GM18861 (cell line): Measurements from ENCODE around the gene GPN2.
"Not testable (repeated sequence)": the region's sequence is repeated elsewhere in the genome, so short reads cannot be mapped to it uniquely, and the experiment has no call there.

Source experiments
- ATAC-seq: cut with Tn5 transposase; IDR thresholded peaks from one replicate; pipeline ENCODE4 v1.9.1; 2021; ENCODE audit not compliant: unreplicated experiment

The GPN2 gene

DNA sequence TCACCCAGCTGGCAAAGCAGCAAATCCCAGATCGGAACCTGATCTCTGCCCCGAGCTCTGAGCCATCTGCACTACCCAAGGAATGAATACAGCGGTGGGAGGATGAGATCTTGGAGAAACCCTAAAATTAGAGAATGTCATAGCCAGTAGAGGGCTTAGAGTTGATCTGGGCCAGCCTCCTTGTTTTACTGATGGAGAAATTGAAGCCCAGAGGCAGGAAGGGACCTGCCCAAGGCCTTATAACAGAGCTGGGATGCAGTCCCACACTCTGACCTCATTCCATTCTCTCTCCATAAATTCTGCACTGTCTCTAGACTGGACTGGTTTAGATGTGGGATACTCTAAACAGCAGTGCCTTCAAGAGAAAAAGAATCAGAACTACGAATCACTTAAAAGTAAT lies 31.9 kb downstream of the GPN2 start:
- no peak for ATAC-seq

DNA sequence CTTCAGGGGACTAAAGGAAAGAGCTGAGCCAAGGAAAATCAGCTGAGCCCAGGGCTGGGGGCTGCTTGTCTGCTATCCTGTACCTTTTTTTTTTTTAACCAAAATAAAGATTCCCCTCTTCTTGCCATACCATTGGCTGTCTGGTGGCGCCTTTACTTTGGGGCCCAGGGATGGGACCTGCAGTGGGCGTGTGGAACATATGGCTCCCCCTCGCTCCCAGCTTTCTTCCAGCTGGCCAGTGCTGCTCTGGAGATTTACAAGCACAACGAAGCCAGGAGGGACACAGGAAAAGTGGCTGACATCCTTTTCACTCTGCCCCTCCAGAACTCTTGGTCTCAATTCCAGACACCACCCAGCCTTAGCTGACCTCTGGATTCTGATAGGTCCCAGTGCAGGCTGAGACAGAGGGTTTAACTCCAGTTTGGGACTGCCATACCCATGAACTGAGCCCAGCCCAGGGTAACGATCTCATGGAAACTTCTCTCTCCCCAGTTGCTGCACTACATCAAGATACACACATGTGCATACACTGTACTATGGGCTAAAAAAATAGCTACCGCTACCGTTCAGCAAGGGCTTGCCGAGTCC lies 32.5 kb downstream of the GPN2 start:
- ATAC-seq = no peak

DNA sequence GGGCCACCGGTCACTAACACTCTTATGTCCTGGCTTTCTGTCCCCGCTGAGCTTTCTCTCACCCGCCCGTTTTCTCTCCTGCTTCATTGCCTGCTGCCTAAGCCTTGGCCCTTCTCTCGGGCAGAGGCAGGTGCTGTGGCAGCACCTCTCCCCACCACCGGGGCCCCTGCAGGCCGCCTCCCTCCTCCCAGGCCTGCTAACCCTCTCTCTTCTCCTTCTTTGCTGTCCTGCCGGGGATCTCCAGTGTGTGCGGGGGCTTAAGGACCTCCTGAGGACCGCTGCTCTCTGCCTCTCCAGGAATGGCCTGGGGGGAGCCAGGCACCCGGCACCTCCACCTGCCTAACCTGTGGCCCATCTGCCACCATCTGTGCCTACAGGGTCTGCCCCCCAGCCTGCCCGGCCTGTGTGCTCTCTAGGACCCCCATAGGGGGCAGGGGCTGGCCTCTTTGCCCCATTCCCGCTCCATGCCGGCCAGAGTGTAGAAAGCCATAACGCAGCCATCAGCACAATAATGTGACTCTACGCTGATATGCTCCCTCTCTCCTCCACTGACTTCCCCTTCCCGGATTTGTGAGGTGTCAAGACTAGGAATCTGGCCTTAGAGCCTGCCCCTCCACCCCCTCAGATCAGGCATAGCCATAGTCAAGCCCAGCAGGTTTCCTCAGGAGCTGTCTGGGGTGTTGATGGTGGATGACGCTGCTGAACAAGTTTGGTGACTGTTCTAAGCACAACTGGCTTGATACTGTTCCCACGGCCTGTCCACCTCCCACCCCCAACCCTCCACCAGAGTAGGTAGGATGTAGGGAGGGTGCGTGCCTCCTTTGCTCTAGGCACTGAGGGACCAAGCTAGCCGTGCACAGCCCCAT lies 33.2 kb downstream of the GPN2 start:
- ATAC-seq = no peak

DNA sequence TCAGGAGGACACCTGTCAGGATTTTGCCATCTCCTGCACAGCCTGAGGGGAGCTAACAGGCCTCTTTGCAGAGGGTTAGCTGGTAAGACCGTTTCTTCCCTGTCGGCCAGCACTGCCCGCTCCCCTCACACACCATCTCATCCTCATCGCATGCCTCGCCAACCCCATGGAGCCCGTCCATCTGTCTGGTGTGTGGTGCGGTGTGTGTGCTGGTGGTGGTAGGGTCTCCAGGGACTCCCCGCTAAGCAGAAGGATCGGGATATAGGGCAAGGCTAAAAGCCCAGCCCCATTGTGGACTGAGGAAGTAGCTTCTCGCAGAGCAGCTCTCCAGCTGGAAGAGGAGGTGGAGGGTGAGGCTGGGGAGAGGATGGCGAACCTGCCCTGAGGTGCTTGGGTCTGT lies 33.9 kb downstream of the GPN2 start:
- ATAC-seq = no peak

DNA sequence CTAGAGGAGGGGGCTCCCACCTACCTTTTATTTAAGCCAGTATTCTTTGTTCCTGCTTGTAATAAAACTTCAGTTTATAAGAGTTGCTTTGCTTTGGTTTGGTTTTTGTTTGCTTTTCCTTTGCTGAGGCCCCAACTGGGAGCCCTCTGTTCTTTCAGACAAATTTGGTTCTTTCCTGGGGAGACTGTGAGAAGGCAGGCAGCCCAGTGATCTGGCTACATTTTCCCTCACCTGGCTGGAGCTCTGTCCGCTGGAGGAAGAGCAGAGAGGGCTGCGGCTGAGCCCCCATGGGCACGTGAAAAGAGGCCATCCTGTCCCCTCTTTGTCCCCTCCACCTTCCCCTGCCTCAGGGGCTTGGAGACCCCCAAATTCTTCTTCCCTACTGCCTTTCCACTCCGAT lies 34.4 kb downstream of the GPN2 start:
- no peak for ATAC-seq

DNA sequence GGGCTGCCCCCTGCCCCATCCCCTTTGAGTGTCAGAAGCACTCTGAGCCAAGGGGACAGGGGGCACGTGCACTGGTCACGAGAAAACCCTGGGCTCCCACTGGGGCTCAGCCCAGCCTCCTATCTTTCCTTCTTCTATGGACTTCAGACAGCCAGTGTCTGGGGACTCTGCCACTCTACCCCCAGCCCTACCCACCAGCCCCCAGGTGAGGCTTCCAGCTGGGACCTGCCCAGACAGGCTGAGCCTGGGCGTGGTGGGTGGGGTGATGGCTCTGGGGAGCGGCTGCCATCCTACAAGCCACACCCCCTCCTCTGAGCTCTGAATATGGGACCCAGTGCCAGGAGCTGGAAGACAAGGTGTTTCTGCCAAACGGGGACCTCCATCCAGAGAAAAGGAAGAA lies 35.2 kb downstream of the GPN2 start:
- no peak for ATAC-seq

DNA sequence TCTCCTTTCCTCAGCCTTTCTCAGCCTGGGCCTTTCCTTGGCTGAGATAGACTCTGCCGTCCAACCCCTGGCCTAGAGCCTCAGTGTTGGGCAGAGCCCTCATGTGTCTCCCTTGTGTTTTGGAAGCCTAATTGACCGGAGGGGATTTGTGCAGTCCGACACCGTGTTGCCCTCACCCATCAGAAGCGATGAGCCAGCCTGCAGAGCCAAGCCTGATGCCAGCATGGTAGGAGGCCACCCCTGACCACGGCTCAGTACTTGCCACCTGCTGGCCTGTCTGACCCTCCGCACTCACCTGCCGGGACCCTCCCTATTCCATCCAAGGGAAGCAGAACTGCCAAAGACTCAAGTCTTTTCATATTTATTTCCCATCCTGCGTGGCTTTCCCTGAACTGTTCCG lies 36.5 kb downstream of the GPN2 start:
- ATAC-seq = no peak

DNA sequence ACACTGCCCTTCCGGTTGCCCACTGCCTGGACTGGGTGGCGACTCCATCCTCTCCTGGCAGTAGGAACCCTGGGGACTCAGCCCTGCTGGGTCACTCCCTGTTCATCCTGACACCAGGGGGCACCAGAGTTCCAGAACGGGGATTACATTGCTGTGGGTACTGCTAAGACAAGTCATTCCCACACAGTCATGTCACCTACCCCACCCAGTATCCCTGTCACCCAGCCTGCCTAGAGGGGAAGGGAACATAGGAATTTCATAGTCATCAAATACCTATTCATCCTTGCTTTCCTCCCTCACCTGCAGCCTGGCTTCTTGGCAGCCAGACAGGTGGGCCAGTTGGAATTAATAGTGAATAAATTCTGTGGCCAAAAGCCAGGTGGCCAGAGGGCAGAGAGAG lies 36.9 kb downstream of the GPN2 start:
- ATAC-seq = no peak

DNA sequence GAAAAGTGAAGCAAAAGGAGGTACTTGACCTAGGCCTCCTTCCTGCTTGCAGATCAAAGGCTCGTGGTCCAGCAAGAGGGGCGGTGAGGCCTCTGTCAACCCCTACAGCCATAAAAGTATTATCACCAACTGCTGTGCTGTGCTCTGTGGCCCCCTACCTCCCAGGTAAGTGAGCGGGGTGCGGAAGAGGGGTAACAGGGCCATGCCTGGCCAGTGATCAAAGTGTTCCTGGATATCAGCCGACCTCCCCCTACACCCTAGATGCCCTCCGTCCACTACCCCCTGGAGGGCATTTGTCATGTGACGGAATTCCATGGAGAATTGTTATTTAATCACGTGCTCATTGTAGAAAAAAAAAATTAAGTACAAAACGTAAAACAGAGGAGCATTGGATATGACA lies 37.4 kb downstream of the GPN2 start:
- no peak for ATAC-seq

DNA sequence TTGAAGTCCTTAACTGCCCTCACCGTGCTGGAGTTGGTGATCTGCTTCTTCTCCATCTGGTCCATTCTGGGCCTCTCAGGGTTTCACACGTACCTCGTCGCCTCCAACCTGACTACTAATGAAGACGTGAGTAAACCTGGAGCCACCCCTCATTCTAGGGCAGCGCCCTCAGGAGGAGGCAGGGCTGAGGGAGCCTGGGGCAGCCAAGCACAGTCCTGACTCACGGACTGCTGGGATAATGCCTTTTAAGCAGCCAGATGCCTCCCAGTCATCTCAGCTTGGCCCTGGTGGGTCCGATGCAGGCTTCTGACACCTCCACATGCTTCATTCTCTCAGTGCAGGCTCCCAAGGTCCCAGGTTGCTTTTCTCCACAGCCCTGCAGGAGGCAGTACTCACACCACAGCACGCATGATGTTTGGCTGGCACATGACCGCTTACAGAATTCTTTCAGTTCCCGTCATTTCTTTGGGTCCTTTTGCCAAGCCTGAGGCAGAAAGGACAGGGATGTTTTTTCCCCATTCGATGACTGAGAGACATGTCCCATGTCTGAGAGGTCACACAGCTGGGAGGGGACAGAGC lies 38.9 kb downstream of the GPN2 start:
- ATAC-seq = no peak

DNA sequence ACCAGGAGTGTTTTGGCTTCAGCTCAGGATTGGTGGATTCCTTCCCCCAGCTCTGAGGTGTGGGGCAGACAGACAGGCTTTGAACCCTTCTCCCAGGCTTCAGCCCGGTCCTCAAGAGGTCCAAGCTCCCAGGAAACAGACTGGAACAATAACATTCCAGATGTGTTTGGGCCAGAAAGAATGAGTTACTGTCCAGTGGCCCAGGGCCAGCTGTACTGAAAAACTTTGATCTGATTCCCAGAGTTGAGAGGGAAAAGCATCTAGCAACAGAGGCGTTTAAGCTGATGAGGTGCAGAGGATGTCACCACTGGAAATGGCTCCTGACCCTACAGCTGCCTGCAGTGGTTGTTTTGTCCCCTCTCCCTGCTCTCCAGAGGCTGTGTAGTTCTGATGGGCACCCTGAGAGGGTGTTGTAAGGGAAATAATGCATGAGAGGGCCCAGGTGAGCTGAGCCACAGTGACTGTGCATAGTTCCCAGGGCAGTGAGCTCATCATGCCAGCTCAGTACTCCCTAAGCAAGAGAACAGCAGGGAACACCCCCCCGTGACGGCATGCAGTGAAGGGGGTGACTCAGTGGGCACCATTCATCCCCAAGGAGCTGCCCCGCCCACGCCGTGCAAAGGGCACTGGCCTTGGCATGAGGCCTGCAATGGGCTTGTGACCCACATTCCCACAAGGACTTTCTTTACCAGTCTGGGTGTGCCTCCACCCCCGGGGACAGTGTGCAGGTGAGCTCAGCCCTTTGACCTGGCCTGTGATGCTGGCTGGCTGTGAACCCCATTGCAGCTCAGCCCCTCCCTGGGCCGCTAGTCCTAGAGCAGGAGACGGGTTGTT lies 40.9 kb downstream of the GPN2 start:
- ATAC-seq = no peak

DNA sequence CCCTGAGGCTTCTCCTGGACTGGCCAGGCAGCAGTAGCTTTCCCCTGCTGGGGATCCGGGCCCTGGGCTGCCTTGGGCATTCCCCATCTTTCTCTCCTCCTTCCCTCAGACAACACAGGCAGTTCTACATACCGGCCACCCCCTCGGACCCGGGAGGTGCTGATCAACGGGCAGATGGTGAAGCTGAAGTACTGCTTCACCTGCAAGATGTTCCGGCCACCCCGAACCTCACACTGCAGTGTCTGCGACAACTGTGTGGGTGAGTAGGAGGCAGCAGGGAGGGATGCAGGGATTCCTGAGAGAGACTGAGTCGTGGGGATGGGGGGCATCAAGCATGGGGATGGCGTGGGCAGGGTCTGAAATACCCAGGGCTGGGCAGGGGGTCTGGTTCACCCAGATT lies 41.6 kb downstream of the GPN2 start:
- no peak for ATAC-seq

DNA sequence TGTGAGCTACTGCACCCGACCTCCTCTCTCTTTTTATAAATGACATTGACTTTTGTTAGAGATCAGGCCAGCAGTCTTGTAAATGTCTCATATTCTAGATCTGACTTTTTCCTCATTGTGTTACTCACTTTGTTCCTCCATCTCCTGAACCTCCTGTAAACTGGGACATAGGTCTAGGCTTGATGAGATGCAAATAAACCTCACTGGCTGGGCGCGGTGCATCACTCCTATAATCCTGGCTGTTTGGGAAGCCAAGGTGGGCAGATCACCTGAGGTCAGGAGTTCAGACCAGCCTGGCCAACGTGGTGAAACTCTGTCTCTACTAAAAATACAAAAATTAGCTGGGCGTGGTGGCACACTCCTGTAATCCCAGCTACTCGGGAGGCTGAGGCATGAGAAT lies 42.3 kb downstream of the GPN2 start:
- ATAC-seq = not testable (repeated sequence)

DNA sequence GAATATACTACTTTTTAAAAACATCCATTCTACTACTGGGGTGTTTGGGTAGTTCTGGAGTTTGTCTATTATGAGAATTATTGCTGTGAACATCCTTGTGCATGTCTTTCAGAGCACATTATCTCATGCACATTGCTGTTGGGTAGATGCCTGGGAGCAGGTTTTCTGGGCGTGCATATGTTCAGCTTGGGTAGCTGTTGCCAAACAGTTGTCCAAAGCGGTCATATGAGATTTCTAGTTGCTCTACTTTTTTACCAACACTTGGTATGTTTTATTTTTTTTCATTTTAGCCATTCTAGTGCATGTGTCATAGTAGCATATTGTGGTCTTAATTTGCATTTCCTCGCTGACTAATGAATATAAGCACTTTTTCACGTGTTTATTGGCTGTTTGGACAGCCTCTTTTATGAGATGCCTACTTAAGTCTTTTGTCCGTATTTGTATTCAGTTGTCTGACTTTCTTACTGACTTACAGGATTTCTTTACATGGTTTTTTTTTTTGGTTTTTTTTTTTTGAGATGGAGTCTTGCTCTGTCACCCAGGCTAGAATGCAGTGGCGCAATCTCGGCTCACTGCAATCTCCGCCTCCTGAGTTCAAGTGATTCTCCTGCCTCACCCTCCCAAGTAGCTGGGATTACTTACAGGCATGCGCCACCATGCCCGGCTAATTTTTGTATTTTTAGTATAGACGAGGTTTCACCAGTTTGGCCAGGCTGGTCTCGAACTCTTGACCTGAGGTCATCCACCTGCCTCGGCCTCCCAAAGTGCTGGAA lies 45.5 kb downstream of the GPN2 start:
- no peak for ATAC-seq

DNA sequence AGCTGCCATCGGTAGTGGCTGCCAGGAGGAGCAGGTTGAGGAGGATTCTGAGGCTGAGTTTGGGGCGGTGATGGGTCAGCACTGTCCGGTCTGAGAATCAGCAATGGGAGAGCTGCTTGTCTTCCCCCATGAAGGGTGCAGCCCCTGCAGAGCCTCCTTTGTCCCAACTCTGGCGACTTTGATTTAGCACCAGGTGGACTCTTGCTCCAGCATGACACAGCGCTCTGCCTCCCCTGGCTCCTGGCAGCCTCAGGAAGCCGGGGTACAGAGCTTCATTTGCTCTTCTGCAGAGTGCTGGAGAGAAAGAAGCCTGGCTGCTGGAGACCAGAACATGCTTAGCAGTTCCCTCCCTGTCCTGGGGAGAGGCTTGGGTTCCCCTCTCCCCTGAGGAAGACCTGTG lies 50.3 kb downstream of the GPN2 start:
- no peak for ATAC-seq

DNA sequence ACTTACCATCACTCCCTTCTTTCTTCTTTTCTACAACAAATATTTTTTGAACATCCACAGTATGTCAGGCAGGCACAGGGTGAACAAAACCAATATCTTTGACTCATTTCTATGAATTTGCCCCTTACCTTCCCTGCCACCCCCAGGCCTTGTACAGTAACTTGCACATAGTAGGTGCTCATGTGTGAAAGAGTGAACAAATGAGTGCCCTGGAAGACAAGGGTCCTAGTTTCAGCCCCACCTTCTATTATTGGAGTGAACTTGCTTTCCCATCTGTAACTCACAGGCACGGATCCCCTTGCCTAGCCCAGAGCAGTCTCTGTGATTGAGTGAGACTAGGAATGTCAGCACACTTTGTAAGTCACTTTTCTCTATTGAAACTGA lies 50.8 kb downstream of the GPN2 start:
- no peak for ATAC-seq

DNA sequence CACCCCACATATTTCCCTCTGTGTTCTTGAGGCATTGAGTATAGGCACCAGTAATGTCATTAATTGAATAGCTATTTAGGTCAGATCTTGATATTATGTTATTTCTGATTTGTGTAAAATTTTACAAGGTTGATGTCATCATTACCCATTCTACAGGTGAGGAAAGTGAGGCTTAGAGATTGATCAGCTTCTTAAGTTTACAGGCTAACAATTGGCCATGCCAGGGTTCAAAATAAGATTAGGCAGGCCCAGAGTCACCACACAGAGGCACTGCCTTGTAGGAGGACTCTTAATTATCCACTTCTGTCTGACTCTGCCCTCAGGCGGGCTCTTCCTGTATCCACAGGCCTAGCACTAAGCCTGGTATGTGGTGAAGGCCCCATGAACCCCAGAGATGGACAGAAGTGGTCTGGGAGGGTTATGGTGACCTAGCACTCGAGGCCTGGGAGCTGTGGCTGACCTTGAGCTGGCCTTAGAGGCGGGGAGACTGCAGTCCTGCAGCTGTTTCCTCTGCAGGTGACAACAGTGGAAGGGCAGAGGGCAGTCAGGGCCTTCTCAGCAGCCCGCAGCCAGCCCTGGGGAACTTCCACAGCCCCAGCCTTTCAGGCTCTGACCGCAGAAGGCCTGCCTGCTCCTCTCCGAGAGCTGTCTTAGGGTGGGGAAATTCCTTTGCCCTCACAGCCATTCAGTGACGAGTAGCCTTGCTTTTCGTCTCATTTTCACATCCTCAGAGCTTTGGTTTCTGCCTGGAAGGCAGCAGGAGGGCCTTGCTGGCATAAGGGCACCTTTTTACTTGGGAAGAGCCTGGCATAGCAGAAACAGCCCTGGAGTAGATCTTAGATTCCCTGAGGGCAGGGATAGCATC lies 51.4 kb downstream of the GPN2 start:
- peak; percentile 84 for ATAC-seq

DNA sequence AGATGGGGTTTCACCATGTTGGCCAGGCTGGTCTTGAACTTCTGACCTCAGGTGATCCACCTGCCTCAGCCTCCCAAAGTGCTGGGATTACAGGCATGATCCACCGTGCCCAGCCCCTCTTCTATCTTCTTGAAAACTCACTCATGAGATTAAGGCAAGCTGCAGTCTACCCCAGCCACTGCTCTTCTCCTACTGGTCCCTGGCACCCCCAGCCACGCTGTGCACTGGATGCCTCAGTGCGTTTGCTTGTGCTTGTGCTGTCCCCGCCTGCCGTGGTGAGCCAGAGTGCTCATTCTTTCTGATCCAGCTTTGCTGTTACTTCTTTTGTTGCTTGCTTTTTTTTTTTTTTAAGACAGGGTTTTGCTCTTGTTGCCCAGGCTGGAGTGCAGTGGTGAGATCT lies 52.4 kb downstream of the GPN2 start:
- not testable (repeated sequence) for ATAC-seq

DNA sequence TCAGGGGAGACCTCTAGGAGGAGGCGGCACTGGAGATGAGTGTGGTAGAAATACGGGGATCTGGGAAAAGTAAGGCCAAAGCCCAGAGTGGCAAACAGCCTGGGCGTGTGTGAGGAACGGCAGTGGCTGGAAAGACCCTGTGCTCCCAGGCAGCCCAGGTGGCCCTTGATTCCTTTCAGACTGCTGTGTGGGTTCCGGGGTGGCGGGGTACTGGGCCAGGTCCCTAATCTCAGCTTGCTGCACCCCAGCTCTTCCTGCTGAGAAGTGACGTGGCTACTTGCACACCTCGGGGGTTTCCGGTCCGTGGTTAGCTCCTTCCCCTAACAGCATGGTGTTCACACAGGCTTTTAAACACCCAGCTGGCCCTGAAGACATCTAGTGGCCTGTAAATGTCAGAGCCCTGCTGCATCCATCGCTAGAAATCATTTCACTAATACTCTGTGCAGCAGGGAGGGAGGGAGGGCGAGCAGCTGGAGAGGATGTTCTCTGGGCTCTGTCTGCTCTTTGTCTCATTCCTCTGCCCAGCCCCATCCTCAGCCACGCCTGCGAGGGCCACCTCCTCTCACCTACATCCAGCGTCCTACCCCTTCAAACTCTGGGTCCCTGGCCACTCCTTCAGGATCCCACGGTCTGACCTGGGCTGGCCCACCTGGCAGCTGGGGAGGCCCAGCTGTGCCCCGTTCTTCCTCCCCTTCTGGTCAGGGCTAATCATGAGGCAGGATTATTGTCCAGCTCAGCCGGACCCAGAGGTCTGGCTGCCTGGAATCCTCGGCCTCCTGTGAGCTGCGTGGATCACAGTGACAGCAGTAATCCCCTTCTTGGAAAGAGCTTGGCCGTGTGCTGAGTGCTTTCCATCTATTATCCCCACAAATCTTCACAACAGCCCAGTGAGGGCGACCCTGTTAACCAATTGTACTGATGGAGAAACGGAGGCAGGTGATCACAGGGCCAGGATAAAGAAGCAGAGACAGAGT lies 56.4 kb downstream of the GPN2 start:
- peak; percentile 72 for ATAC-seq
